ENCODE measurements around the gene ACER3.
"Not testable (repeated sequence)": the region's sequence is repeated elsewhere in the genome, so short reads cannot be mapped to it uniquely, and the experiment has no call there.

The ACER3 gene

DNA sequence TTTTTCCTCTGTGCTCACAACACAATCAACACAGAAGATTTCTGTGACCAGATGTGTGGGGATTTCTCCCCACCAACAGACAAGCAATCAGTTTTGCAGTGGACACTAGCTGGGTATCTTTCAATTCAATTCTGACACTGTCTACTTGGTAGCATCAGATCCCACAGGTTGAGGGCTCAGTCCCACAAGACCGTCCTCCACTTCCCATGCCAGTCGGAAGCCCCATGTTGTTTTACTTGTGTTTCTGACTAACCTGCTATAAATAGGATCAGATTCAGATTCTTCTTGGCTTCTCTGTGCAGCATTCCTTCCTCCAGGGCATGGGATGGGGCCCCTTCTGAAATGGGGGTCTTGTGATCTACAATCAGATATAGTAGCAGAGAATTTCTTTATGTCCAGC, 19.6 kb downstream of the ACER3 start:
- no peak for DNase-seq

DNA sequence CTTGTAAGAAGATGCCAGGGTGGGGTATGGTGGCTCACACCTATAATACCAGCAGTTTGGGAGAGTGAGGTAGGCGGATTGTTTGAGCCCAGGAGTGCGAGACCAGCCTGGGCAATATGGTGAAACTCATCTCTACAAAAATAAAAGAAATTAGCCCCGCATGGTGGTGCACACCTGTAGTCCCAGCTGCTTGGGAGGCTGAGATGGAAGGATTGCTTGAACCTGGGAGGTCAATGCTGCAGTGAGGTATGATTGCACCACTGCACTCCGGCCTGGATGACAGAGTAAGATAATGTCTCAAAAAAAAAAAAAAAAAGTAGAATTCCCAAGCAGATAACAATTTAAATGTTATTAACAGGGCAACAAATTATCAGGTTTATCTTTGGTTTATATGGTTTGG, 20.2 kb downstream of the ACER3 start:
- no peak for DNase-seq

DNA sequence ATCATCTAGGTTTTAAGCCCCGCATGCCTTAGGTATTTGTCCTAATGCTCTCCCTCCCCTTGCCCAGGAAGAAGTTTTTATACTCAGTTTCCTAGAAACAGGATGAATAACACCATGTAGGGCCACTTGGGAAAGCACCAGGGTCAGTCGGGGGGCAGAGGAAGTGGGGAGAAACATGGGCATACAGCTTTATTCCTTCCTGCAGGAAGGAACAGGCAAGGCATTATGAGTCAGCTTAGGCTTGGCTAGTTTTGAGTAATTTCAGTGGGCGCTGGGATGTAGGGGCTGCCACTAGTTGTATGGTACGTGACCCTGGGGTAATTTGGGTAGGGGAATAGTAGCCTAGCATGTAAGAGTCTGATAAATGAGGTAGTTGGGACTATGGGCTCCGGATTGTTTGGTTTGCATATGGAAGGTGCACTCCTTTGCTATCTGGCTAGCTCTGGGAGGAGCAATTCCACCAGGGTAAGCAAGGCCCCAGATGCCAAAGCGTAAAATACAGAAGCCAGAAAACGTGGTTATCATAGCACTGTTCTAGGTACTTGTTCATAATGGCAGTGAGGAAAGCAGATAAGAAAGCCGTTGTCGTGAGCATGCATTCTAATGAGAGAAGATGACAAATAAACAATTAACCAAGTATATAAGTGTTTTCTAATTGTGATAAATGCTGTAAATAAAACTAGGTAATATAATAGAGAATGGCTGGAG, 24.8 kb downstream of the ACER3 start:
- DNase-seq, result no peak

DNA sequence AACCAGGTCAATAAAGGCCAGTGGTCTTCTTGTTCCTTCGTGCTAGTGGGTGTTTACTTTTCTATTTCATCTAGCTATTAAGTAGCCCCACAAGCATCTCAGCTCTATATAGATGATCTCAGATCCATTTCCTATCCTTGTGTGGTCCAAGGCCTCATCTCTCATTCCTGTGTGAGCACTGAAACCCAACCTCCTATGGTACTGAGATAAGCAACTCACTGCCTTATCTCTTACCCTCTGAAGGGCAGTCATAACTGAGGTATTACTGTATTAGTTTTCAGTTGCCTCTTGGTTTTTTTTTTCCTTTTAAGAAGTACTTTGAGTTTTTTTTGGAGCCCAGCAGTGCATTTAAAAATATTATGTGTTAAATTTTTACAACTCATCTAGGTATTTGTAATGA, 28.3 kb downstream of the ACER3 start:
- no peak for DNase-seq

DNA sequence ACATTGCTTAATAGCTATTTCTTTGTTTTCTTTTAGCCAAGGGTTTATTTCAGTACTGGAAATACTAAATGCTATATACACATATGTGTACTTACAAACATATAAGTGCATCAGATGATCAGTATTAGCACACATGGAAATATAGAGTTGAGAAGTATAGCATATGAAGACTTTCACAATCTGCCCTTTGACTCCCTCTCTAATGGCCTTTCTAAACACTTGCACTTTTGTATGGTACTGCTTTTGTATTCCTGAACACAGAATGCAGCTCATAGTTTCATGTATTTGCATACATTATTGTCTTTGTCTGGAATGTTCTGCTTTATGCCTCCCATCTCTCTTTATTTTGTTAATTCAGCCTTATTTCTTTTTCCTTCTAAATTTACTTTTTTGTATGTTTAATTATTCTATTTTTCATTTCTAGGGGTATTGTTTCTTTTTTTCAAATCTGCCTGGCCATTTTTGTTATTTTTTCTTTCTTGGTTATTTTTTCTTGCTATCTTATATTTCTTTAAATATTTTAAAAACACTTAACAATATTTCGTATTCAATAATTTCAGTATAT, 28.8 kb downstream of the ACER3 start:
- DNase-seq, result no peak

DNA sequence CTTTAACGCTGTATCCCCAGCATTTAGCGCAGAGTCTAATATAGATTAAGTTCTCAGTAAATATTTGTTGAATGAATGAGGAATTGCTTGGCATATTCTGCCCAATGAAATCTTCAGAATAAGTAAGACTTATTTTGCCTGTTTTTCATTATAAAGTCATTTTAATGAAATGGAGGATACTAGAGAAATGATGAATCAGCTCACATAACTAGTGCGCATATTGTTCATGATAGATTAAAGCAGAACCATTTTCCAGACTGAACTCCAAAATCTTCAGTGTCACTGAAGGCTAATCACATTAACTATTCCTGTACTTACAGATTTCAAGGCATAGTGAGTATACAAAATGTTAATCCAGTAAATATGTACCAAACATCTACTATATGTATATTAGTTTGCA, 29.6 kb downstream of the ACER3 start:
- no peak for DNase-seq

DNA sequence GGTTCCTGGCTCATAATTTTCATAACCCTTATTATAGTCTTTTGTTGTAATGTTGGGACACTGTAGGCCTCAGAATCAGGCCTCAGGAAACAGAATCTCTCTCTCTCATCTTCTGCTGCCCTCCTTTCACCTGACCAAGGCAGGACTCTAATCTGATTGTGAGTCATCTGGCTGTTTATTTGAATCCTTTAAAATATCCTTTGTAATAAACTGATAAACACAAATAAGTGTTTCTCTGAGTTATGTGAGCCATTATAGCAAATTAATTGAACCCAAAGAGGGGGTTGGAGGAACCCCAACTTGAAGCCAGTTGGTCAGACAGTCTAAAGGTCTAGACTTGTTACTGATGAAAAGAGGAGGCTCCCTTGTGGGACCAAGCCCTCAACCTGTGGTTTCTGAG, 30.6 kb downstream of the ACER3 start:
- no peak for DNase-seq

DNA sequence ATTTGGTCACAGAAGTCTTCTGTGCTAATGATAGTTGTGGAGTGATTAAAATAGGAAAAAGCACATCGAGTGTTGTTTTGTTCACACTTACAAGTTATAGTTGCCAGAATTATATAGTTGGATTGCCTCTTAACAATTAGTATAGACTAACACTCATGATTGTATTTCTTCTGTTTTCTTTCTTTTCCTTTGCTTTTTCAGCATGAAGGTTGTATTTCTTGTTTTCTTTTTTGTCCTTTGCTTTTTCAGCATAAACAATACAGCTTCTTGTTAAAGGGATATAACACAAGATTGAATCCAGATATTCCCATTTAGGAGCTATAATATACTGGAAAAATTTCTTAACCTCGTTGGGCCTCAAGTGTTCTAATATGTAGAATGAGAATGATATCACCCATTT, 31.1 kb downstream of the ACER3 start:
- no peak for DNase-seq

DNA sequence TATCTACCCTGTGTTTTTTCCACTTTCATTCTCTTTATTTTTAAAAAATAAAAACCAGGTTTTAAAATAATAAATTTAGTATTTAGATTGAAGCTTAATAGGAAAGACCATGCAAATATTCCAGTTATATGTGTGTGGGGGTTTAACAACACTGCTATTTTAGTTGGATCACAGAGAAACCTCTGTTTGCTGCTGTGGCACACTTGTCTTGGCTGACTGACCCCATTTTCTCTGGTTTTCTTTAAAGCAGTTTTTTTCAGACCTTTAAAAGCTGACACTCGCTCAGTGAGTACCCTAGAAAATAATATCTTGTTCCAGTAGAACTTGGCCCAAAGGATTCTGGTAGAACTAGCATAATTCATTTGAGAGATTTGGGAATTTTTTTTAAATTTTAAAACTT, 31.6 kb downstream of the ACER3 start:
- DNase-seq, result no peak

DNA sequence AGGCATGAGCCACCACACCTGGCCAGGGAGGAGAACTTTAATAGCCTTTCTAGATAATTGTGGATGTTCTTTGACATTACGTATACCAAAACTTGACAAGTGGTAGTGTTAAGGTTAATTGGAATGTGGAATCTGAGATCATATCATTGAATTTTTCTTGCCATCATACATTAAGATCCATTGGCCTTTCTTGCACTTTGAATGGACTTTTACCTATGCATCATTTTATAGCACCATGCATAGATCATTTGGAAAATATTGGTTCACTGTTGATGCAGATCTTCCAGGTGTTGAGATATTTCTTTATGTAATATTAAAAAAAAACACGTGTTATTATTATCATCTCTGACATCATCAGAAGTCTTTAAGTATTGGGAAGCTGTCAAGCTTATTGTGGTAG, 36.5 kb downstream of the ACER3 start:
- DNase-seq, result no peak

DNA sequence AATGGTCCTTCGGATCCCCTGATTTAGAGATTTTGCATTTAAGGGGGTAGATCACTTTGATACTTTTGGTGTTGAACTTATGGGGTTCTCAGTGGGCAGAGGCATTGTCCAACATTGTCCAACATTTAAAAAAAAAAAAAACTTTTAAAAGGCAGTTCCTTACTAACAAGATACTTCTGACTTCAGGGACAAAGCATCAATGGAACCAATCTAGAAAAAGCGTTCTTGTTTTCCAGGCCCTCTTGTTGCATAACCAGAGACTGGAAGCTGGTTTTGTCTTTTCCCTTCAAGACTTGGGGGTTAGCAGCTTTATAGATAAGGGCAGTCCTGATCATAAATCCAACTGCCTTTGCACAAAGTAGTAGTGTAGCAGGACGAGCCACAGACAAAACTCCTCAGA, 40.4 kb downstream of the ACER3 start:
- DNase-seq, result no peak

DNA sequence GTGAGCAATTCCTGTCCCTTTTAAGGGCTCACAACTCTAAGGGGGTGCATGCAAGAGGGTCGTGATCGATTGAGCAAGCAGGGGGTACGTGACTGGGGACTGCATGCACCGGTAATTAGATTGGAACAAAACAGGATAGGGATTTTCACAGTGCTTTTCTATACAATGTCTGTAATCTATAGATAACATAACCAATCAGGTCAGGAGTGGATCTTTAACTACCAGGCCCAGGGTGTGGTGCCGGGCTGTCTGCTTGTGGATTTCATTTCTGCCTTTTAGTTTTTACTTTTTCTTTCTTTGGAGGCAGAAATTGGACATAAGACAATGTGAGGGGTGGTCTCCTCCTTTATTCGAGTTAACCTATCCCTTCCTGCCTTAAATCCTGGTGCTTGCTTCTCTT, 40.9 kb downstream of the ACER3 start:
- not testable (repeated sequence) for DNase-seq

DNA sequence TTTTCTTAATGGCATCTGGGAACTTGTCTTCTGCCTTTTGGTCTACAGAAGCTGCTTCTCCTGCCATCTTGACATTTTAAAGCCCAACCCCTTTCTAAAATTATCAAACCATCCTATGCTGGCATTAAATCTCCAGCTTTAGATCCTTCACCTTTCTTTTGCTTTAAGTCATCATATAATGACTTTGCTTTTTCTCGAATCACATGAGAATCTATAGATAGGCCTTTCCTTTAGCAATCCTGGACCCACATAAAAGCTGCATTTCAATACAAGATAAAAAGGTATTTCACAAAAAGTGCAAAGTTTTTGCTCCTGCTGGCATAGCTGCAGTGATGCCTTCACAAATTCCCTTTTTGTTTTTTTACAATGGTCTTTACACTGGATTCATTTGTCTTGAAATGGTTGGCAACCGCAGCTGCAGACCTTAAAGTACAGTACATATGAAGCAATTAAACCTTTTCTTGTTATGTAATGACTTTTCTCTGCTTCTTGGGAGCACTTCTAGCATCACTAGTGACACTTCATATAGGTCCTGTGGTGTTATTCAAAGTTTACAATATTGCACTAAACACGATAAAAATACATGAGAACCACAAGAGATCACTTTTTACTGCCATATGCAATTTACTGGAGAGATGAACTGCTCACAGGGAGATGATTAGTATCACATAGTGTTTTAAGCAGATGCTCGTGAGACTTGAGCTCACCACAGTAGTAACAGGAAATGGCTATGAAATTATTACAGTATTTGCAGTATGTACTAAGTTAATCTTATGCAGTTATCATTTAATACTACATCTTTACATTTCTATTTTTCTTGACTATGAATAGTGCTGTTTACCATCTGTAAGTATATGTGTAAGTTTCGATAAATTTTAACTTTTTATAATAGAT, 41.6 kb downstream of the ACER3 start:
- no peak for DNase-seq

DNA sequence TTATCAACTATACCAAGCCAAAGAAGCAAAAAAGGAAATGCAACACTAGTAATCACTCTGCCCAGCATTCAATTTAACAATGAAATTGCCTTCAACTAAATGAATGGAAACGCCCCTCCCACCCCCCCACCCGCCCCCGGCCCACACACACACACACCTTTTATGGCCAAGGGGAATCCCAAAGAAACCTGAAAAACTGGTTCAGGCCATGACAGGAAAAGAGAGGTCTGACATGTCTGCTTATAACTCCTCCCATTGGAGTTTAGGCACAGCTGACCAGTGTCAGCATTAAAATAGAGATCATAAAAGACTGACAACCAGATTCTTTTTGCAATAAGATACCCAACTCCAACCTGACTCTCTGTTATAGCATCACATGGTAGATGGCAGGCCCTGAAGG, 42.6 kb downstream of the ACER3 start:
- no peak for DNase-seq

DNA sequence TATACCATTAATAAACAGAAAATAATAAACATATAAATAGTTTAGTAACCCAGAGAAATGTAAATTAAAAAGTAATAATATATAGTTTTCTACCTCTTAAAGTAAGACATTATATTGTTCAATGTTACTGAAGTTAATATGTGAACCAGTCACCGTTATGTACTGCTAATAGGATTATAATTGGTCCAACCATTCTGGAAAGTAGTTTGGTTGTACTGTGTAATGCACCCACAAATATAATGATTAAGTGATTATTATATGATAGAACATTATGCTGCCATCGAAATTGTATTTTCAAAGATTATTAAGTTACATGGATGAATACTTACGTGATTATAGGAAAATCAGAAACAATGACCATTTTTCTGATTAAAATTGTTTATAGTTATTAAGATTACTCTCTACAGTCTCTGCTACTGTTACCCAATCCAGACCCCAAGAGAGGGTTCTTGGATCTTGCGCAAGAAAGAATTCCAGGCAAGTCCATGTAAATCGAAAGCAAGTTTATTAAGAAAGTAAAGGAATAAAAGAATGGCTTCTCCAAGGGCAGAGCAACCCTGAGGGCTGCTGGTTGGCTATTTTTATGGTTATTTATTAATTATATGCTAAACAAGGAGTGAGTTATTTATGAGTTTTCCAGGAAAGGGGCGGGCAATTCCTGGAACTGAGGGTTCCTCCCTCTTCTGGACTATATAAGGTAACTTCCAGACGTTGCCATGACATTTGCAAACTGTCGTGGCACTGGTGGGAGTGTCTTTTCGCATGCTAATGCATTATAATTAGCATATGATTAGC, 50.1 kb downstream of the ACER3 start:
- no peak for DNase-seq

DNA sequence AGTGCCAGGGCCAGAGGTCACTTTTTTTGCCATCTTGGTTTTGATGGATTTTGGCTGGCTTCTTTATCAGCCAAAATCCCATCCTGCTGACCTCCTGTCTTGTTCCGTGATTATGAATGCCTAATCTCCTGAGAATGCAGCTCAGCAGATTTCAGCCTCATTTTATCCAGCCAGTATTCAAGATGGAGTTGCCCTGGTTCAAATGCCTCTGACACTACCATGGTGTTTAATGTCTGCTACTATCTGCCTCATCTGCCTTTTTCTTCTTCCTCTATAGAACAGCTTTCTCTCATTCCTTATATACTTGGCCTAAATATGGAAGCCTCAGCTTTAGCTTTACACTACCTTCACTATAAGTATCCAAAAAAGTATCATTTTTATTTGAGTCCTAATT, 50.7 kb downstream of the ACER3 start:
- no peak for DNase-seq

DNA sequence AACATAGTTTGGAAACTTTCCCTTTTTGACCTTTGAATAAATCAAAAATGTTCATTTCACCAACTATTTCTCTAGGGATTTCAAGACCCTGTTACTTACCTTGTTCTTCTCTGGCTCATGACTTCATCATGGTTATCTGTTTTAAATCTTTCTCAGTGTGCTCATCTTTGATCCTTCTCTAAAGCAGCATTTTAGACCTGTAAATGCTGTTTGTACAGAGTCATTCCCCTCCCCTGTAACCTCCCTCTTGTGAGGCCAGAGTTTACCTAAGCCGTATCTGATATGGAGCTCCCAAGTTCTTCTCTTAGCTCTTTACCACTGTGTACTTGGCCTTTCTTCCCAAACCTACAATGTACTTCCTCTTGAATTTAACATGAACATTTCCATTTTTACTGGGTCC, 56.0 kb downstream of the ACER3 start:
- DNase-seq, result no peak

DNA sequence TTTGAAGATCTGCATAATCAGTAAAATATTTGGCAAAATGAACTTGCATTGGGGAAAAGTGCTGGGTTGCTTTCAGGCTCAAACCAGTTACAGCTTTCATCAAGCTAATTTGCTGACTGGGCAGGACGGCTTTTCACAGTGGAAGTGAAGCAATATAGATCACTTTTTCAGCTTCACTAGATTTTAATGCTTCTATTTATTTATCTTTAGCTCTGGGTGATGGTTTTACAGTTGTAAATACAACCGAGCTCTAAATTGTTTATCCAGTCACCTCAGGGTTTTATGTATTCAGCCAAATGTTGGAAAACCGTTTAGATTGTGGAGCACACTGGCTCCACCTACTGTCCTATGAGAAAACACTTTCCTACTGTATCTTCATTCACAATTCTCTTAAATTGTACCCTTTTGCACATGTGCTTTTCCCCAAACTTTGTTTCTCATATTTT, 58.2 kb downstream of the ACER3 start:
- DNase-seq, result peak; percentile 50 to 78

DNA sequence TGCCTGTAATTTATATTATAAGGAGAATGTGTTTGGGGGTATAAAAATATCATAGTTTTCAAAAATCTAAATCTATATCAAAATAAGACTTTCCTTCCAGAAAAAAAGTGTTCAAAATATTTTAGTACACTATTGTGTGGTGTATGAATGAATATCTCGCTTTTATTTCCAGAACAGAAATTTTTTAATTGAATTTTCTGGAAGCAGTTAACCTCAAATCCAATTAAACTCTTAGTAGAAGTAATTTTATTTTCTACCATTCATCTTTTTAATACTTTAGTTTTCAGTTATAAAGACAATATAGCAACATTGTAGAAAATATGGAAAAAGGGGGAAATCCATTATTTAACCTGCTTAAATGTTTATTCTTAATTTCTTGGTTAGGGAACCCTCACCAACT, 58.7 kb downstream of the ACER3 start:
- DNase-seq, result no peak

DNA sequence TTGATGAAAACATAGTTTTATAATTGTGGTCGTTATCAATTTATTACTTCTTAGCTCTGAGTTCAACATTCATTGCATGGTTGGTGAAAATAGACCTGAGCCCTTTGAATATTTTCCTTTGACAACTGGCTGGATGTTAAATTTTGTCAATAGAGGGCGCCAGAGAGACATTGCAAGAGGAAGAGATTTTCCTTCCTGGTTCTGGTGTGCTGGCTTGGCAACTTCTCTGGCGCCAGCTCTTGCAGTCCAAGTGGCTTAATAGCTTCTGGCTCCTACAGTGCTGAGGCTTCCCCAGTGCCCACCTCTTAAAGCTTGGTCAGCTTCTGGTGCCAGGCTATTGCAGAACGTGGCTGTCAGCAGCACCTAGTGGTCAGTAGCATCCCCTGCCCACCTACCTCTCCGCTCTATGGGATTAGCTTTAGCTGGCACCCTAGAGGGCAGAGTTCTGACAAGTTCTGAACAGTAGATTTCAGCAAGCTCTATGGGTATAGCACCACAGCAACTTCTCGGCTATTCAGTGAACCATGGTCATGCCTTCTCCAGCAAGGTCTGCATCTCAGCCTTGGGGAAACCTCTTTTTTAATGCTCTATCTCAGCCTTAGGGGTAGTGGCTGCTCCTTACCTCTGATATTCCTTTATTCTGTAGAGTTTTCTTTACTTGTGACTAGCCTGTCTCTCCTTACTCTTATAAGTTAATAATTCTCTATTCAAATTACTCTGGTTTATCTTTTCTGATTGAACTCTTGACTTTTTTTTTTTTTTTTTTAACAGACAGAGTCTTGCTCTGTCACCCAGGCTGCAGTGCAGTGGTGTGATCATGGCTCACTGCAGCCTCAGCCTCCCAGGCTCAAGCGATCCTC, 59.4 kb downstream of the ACER3 start:
- peak; percentile 88 to 91 for DNase-seq

DNA sequence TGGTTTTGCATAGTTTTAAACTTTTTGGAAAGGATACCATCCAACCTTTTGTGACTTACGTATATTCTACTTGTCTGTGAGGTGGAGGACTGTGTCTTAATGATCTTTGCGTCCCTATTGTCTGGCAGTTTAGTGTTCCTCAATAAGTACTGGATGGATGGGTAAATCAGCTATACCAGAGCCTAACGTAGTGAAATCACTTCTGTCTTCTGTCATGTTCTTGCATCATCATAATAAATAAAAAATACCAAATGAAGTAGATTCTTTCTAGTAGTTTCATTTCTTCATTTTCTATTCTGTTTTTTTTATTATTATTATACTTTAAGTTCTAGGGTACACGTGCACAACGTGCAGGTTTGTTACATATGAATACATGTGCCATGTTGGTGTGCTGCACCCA, 66.4 kb downstream of the ACER3 start:
- DNase-seq, result no peak

DNA sequence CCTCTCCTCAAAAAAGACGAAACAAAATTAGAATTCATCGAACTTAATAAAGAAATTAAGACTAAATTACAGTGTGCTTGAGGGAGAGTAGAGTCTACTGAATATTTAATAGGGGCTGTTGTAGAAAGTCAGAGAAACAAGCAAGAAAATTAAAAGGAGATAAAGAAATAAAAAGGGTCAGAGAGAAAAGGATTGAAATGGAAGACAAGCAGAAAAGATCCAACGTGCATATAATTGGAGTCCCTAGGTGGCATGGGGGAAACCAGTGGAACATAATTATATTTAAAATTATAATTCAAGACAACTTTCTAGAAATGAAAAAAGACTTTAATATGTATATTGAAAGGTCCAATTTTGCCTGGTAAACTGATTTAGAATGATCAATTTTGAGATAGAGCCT, 74.3 kb downstream of the ACER3 start:
- no peak for DNase-seq
